GM21723 (cell line): ENCODE measurements around the gene SLC25A6.
A peak's percentile ranks its signal among the peaks of the same experiment; 100 is the strongest.
"Not testable (repeated sequence)": the region's sequence is repeated elsewhere in the genome, so short reads cannot be mapped to it uniquely, and the experiment has no call there.

Source experiments
- ATAC-seq: cut with Tn5 transposase; IDR thresholded peaks from one replicate; pipeline ENCODE4 v1.9.1; 2021; ENCODE audit warnings: mild to moderate bottlenecking, moderate library complexity; ENCODE audit not compliant: unreplicated experiment

SLC25A6 gene

DNA sequence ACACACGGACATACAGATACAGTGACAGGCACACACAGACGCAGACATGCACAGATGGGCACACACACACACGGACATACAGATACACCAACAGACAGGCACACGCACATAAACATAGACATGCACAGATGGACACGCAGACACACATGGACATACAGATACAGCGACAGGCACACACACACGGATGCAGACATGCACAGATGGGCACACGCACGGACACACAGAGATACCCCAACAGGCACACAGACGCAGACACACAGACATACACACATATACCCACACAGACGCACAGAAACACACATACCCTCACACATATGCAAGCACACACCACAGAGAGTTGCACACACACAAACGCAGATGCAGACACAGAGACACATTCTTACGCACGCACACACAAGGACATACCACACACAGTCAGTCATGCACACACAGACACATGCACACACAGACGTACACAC is 24.4 kb upstream of the SLC25A6 start:
- no peak for ATAC-seq

DNA sequence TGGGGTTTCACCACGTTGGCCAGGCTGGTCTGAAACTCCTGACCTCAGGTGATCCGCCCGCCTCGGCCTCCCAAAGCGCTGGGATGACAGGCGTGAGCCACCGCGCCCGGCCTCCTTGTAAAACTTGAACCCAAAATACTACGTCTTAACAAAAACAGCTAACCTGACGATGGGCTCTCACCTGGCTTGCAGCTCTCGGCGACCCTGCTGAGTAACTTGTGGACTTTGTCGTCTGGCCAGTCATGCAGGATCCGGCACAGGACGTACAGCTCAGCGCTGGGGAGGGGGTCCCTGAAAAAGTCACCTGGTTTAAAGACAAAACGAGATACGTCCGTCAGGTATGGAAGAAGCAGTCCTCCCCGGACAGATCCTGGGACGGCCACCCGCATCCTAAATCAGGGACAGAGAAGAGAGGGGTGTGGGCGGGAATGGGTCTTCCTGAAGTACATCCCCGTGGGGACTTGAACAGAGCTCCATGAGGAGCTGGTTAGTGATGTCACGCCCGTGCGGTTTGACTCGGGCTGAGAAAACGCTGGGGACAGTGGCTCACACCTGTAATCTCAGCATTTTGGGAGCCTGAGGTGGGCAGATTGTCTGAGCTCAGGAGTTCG is 20.7 kb upstream of the SLC25A6 start:
- no peak for ATAC-seq

DNA sequence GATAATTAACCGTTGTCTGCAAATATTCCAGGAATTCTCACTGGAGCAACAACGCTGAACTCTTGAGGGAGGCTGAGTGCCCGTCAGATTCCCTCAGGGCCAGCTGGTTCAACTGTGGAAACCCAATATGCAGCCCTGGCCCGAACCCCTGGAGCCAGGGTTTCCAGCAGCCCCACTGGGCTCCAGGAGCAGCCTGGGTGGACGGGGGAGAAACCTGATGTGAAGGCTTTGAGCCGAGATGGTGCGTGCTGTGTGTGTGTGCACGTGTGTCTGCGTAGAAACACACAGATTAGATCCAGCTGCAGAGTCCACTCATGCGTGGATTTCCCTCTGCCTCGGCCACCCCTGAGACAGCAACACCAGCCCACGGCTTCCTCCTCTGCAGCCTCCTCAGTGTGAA is 19.4 kb upstream of the SLC25A6 start:
- no peak for ATAC-seq

DNA sequence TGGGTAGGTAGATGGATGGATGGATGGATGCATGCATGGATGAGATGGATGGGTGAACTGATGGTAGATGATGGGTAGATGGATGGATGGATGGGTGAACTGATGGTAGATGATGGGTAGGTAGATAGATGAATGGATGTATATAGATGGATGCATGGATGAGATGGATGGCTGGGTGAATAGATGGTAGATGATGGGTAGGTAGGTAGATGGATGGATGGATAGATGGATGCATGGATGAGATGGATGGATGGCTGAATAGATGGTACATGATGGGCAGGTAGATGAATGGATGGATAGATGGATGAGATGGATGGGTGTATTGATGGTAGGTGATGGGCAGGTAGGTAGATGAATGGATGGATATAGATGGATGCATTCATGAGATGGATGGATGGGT is 15.1 kb upstream of the SLC25A6 start:
- ATAC-seq = no peak

DNA sequence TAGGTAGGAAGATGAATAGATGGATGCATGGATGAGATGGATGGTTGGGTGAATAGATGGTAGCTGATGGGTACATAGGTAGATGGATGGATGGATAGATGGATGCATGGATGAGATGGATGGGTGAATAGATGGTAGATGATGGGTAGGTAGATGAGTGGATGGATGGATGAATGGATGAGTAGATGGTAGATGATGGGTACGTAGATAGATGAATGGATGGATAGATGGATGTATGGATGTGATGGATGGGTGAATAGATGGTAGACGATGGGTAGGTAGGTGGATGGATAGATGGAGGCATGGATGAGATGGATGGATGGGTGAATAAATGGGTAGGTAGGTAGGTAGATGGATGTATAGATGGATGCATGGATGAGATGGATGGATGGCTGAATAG is 13.9 kb upstream of the SLC25A6 start:
- ATAC-seq = not testable (repeated sequence)

DNA sequence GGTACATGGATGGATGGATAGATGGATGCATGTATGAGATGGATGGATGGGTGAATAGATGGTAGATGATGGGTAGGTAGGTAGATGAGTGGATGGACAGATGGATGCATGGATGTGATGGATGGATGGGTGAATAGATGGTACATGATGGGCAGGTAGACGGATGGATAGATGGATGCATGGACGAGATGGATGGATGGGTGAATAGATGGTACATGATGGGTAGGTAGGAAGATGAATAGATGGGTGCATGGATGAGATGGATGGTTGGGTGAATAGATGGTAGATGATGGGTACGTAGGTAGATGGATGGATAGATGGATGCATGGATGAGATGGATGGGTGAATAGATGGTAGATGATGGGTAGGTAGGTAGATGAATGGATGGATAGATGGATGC is 12.0 kb upstream of the SLC25A6 start:
- not testable (repeated sequence) for ATAC-seq

DNA sequence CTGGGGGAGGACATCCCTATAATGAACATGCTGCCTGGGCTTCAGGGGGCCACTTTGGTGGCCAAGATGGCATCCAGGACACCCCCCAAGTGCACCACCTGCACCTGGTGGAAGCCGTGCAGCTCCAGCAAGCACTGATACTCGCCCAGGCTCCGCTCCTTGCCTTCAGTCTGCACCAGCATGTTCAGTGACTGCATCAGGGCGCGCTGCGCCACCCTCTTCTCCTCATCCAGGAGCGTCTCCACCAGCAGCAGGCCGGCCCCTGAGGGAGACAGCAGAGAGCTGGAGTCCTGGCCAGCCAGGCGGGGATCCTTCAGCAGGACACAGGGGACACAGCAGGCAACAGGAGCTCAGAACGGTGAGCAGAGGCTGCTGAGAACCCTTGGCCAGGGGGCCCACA is 11.3 kb upstream of the SLC25A6 start:
- no peak for ATAC-seq

DNA sequence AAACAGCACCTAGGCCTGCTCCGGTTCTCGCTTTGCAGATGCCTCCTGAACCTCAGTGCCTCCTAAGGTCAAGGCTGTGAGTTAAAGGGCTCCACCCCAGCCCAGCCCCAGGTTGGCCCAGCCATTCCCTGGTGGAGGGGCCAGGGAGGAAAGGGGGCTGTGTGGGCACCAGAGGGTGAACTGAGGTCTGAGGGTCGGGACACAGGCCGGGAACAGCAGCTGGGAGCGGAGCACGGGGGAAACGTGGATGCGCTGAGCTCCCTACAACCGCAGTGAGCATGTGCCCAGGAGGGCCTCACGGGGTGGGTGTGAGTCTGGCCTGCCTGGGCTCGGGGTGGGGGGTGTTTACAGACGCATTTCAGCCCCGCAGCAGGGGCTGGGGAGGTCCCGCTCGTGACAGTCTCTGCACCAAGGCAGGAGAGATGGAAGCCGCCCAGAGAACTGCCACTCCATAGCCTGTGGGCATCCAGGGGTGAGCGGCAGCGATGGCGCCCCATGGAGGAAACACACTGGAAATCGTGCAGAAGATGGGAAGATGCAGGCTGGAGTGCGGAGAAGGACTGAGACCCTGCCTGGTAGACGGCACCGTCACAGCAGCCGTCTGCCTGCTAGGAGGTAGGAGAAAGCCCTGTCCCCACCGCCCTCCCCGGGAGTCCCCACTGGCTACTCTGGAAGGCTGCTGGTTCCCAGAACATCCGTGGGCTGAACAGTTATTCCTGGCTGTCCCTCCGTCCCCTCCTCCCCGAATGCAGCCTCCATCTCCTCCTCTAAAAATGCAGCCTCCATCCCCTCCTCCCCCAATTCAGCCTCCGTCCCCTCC is 9.9 kb upstream of the SLC25A6 start:
- ATAC-seq = no peak

DNA sequence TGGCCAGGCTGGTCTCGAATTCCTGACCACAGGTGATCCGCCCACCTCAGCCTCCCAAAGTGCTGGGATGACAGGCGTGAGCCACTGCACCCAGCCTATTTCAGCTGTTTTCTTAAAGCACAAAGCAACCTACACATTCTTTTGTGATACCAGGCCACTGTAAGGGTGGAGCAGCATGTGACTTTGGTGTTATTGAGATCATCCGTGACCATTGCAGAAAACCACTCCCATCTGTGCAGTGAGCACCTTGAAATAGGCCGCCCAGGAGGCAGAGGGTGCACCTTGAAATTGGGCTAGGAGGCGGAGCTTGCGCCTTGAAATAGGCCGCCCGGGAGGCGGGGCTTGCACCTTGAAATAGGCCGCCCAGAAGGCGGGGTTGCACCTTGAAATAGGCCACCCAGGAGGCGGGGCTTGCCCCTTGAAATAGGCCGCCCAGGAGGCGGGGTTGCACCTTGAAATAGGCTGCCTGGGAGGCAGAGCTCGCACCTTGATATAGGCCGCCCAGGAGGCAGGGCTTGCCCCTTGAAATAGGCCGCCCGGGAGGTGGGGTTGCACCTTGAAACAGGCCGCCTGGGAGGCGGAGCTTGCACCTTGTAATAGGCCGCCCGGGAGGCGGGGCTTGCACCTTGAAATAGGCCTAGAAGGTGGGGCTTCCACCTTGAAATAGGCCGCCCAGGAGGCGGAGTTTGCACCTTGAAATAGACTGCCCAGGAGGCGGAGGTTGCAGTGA is 9.0 kb upstream of the SLC25A6 start:
- no peak for ATAC-seq

DNA sequence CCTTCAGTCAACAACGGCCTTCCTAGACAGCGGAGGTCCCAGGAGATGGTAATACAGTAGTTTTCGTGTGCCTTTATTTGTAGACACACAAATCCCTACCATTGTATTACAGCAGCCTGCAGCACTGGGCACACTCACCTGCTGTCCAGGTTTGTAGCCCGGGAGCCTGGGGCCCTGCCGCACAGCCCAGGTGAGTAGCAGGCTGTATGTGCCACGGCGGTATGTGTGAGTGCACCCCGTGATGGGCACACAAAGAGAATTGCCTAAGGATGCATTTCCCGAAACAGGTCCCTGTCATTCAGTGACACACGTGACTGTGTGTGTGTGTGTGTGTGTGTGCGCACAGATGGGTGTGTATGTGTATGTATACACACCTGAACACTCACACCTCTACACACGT is 8.1 kb upstream of the SLC25A6 start:
- ATAC-seq = no peak

DNA sequence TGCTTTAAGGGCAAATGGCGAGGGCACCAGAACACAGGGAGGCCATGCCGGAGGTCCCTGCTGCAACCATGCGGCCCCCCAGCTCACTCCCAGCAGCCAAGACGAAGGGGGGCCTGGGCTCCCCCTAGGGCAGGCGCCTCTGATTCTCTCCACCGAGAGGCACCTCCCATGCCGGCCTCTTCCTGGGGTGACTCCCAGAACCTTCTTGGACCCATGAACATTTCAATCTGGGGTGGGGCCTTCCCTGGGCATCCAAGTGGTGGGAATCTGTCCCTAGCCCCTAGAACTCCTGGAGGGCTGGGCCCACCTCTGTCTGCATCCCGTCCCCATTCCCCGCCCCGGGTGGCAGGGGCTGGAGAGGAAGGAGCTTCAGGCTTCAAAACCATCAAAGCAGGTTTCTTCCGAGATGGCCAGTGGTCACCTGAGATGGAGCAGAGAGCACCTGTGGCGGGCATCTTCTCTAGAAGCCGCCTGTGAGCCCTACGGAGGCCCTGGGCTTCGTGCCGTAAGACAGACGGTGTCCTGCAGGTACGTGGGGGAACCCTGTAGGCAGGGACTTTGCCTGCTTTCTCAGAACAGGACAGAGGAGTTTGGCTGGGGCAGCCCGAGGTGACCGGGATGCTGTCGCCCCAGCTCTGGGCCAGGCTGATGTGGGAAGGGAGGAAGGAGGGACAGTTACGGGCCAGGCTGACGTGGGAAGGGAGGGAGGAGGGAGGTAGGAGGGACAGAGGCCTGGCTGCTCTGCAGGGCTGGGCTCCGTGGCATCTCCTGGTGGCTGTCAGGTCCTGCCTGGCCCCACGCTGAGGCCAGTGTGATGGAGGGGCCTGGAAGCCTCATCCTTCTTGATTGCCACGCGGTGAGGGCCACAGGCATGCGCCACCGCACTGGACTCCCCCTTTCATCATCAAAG is 6.8 kb upstream of the SLC25A6 start:
- no peak for ATAC-seq

DNA sequence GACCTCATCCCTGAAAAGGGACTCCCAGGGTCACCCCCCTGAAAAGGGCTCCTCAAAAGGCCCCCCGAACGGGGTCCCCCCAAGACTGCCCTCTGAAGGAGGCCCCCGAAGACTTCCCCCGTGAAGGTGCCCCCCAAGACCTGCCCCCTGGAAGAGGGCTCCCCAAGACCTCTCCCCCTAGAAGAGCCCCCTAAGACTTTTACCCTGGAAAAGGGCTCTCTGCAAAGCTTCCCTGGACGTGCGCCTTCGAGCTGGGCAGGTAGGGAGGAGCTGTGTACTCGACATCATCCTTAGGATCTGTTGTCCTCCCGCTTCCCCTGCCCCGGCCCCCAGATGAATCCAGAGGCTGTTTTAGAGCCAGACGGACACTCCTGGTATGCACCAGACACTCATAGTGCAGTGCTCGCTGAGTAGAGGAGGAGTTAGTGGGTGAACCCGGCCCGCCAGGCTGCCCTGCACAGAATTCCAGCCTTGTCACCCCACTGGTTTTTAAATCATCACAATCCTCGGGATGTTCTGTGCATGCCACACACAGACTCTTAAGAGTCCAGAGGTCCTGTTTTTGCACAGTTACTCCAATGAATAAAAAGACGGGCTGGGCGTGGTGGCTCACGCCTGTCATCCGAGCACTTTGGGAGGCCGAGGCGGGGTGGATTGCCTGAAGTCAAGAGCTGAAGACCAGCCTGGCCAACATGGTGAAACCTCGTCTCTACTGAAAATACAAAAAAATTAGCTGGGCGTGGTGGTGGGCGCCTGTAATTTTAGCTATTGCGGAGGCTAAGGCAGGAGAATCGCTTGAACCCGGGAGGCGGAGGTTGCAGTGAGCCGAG is 5.7 kb upstream of the SLC25A6 start:
- ATAC-seq = no peak

DNA sequence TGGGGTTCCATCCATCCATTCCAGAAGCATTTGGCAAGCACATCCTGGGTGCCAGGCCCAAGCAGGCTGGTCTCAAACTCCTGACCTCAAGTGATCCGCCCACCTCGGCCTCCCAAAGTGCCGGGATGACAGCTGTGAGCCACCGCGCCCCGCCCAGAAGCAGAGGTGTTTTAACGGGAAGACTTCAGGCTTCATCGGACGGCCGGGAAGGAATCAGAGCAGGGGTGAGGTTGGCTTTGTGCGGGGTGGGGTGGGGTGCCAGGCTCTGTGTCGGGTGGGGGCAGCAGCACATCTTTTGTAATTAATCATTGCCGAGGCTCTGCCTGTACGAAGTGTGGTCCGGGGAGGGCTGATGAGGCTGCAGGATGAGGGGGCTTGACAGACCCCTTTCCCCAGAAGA is 5.1 kb upstream of the SLC25A6 start:
- ATAC-seq = no peak

DNA sequence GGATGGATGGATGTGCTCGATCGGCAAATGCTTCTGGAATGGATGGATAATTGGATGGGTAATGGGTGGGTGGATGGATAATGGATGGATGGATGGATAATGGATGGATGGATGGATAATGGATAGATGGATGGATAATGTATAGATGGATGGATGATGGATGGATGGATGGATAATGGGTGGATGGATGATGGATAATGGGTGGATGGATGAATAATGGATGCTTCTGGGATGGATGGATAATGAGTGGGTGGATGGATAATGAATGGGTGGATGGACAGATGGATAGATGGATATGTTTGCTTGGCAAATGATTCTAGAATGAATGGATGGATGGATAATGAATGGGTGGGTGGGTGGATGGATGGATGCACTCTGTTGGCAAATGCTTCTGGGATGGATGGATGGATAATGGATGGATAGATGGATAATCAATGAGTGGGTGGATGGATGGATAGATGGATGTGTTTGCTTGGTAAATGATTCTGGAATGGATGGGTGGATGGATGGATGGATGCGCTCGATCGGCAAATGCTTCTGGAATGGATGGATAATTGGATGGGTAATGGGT is 3.8 kb upstream of the SLC25A6 start:
- no peak for ATAC-seq

DNA sequence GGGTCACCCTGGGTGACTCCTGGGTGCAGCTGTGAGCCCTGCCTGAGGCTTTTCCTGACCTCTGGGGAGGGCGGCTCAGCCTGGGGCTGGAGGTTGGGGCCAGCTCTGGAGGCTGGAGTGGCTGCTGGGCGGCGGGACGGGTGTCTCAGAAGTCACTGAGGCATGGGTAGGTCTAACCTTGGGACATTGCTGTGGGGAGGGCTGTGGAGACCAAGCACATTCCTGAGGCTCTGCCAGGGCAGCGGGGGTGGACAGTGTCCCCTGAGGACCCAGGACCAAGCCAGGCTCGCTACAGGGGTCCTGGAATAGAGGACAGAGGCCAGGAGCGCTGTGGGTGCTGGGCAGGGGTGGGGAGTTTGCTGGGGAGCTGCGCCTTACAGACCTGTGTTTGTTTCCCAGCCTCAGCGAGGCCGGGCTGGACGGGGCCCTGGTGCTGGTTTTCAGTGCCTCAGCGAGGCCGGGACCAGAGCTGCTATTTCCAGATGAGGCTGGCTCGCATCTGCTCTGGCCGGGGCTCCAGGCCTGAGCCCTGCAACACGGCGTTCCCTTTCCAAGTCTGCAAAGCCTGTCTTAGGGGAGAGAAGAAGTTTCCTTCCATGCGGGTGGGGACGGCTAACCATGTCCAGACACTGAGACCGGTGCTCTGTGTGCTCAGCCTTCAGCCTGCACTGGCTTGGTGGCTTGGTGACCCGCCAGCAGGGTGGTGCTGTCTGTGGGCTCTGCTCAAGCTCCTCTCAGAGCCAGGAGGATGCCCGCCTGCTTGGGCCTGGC is 3.0 kb upstream of the SLC25A6 start:
- no peak for ATAC-seq

DNA sequence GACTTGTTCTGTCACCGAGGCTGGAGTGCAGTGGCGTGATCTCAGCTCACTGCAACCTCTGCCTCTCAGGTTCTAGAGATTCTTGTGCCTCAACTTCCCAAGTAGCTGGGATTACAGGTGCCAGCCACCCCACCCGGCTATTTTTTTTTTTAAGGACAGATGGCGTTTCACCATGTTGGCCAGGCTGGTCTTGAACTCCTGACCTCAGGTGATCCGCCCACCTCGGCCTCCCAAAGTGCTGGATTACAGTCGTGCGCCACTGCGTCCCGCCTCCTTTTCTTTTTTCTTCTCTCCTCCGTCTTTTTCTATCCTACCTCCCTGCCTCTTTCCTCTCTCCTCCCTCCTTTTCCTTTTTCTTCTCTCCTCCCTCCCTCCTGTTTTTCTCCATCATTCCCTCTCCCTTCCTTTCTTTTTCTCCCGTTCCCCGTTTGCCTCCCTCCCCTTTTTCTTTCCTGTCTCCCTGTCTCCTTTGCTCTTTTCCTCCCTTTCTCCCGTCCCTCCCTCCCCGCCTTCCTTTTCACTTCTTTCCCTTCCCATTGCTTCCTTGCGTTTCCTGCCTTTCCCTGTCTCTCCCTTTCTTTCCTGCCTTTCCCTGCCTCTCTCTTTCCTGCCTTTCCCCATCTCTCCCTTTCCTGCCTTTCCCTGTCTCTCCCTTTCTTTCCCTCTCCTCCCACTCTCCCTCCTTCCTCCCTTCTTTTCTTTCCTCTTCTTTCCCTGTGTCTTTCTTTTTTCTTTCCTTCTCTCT is 2.1 kb upstream of the SLC25A6 start:
- ATAC-seq = no peak

DNA sequence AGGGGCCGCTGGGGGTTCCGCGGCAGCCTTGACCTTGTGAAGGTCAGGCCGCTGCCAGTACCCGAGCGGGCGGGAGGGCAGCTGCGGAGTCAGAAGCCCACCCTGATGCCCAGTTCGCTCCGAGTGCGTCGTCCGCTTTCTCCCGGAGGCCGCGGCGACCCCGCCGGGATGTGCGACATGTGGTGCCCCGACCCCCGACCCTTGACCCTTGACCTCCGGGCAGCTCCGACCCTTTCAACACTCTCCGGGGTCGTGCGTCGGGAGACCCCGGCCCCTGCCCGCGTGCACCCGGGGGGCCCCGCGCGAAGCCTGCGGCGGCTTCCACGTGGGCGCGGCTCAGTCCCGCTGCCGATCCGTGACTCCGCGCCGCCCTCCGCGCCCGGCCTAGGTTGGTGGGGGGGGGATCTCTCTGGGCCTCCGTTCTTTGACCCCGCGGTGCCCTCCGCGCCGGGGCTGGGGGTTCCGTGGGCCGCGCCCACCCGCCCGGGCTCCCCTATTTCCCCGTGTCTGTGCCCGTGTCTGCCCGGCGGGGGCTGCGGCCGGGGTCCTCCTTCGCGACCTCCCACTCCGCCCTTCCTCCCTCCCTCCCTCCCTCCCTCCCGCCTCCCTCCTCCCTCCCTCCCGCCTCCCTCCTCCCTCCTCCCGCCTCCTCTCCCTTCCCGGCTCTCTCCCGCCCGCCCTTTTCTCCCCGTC is 609 bp upstream of the SLC25A6 start:
- peak; percentile 37 for ATAC-seq

DNA sequence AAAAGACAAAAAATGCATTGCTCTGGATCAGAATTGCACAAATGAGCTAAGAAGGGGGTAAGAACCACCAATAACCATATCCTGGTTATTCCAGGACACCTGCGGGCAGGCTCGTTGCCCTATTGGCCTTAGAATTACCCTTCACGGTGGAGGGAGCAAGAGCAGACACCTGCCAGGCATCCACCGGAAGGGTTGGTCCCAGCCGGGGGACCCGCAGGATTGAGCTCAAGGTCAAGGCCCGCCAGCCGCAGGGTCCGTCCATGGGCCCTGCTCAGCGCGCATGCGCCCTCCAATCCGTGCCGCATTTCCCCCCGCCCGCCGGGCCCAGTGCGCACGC is 575 bp downstream of the SLC25A6 start:
- ATAC-seq = no peak
